MCF 10A (cell line): Measurements from ENCODE around the gene SMS. TPM values are rescaled to one million over a fixed set of nuclear protein-coding genes. Genes with fewer than 3 reads are reported as not detected.
A peak's percentile ranks its signal among the peaks of the same experiment; 100 is the strongest.

Source experiments
- BruUV-seq: library from RNA; stranded (reverse); fragments of 400-500 nt; replicated peaks from 2 replicates; lab custom pipeline; 2021; lab: Mats Ljungman, UMichigan
- CTCF ChIA-PET: fragments of 300-600 bp; sonication (Branson Sonifier 250); formaldehyde crosslinking; extraction: SDS; loops from one replicate; lab custom pipeline; 2021; ENCODE audit warnings: antibody characterized with exemption, inconsistent platforms; lab: Yijun Ruan, JAX
- POLR2A ChIA-PET: fragments of 300-600, 350-650 bp; sonication (Branson Sonifier 250); formaldehyde crosslinking; extraction: SDS; loops from one replicate; lab custom pipeline; 2020; ENCODE audit warnings: antibody characterized with exemption, inconsistent platforms; lab: Yijun Ruan, JAX
- DNase-seq: peaks from one replicate; pipeline ENCODE4 v3.0.0-alpha.2; 2018; ENCODE audit not compliant: unreplicated experiment
- H3K27ac Mint-ChIP-seq: one replicate; pipeline ENCODE4 v1.8.0; 2022; ENCODE audit warnings: mild to moderate bottlenecking, low read depth, mixed read lengths; ENCODE audit not compliant: unreplicated experiment
- H3K27me3 Mint-ChIP-seq: one replicate; pipeline ENCODE4 v1.8.0; 2022; ENCODE audit warnings: mixed read lengths; ENCODE audit not compliant: insufficient read depth, unreplicated experiment
- H3K36me3 Mint-ChIP-seq: one replicate; pipeline ENCODE4 v1.8.0; 2022; ENCODE audit warnings: mild to moderate bottlenecking, moderate library complexity, mixed read lengths; ENCODE audit not compliant: insufficient read depth, unreplicated experiment
- H3K4me1 Mint-ChIP-seq: one replicate; pipeline ENCODE4 v1.8.0; 2022; ENCODE audit warnings: mixed read lengths; ENCODE audit not compliant: insufficient read depth, unreplicated experiment
- H3K4me3 Mint-ChIP-seq: one replicate; pipeline ENCODE4 v1.8.0; 2022; ENCODE audit warnings: mild to moderate bottlenecking, moderate library complexity, mixed read lengths; ENCODE audit not compliant: unreplicated experiment
- H3K9me3 Mint-ChIP-seq: one replicate; pipeline ENCODE4 v1.8.0; 2022; ENCODE audit warnings: mixed read lengths; ENCODE audit not compliant: unreplicated experiment
- CTCF ChIP-seq: fragments of 200-600 bp; IDR thresholded peaks from one replicate; pipeline ENCODE4 v1.8.0; 2022; ENCODE audit warnings: antibody characterized with exemption, mild to moderate bottlenecking; ENCODE audit not compliant: unreplicated experiment
- intact Hi-C: fragments of 100-400 bp; cut with micrococcal nuclease; formaldehyde crosslinking; loops from 2 replicates; pipeline ENCODE4 v1.14.1; 2022
- total RNA-seq: library from RNA; stranded (reverse); gene quantifications from 2 replicates; pipeline ENCODE4 v1.2.3, GENCODE V29; 2022

Gene SMS
- total RNA-seq, 1 experiment from 2014 or later = 160 TPM

DNA sequence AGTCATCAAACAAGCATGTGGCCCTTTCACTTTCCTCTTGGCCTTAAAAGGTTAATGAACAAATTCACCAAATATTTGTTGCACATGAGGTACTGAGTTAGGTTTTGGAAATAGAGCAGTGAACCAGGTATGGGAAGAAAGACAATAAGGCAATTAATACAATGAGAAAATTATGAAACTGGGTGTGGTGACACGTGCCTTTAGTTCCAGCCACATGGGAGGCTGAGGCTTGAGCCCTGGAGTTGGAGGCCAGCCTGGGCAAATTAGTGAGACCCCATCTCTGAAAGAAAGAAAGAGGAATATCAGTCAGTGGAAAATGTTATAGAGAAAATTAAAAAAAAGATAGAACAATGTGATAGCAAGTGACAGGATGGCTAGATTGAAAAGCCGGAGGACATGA is 99.7 kb downstream of the SMS start:
- CTCF ChIA-PET = no interaction called here
- no peak overlapping the region for H3K4me3 Mint-ChIP-seq
- POLR2A ChIA-PET = no interaction called here
- H3K9me3 Mint-ChIP-seq = no peaks in the 10 kb centered on the region
- DNase-seq = no peak
- H3K4me1 Mint-ChIP-seq = no peaks in the 10 kb centered on the region
- peaks cover 61% of the 10 kb centered on the region for H3K27me3 Mint-ChIP-seq
- peaks cover 7% of the 10 kb centered on the region for H3K36me3 Mint-ChIP-seq
- BruUV-seq = no TSS peak
- intact Hi-C loops = no loop called here
- H3K27ac Mint-ChIP-seq = no peak overlapping the region
- TF ChIP-seq CTCF = no peak

- Mint-ChIP-seq H3K9me3 (no peaks in the 10 kb centered on the region), H3K4me1 (no peaks in the 10 kb centered on the region), H3K4me3 (no peak overlapping the region), H3K36me3 (peaks cover 6% of the 10 kb centered on the region), H3K27ac (no peak overlapping the region), H3K27me3 (peaks cover 72% of the 10 kb centered on the region)
- no TSS peak for BruUV-seq
- intact Hi-C loops = no loop called here
- no peak for DNase-seq
- no peak for TF ChIP-seq CTCF
- ChIA-PET CTCF (interaction anchor here (0.7 kb wide), 1 partner anchor 56 kb away, joined by 3 read pairs; no protein-coding TSS in a partner anchor), POLR2A (no interaction called here)
Measured at GRCh38 chrX:22041907-22042530, 101.5 kb downstream of the SMS start.

DNA sequence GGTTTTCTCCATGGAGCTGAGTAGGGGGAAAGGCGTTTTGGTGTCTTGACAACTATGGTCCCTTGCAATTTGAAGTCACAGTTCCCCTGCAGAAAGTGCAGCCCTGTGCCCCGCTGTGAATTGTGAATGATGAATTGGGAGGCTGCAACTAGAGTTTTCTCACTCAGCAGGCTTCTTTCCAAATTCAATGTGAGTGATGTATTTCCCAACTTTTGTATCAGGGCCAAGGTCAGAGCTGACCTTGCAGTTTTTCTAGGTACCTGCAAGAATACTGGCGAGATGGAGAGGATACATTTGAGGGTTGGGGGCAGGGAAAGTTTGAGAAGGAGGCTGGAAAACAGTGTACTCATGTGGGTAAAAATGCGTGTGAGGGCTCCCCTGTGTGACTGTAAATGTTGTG is 103.4 kb downstream of the SMS start:
- no peak overlapping the region for H3K4me3 Mint-ChIP-seq
- peaks cover 72% of the 10 kb centered on the region for H3K27me3 Mint-ChIP-seq
- no TSS peak for BruUV-seq
- H3K27ac Mint-ChIP-seq = no peak overlapping the region
- ChIA-PET CTCF (interaction anchor here (0.6 to 1.1 kb wide), 2 partner anchors 26 to 87 kb away, joined by 3 read pairs; no protein-coding TSS in a partner anchor), POLR2A (no interaction called here)
- peaks cover 6% of the 10 kb centered on the region for H3K36me3 Mint-ChIP-seq
- no peak for TF ChIP-seq CTCF
- no peaks in the 10 kb centered on the region for H3K4me1 Mint-ChIP-seq
- peak; percentile 5 for DNase-seq
- intact Hi-C loops = no loop called here
- H3K9me3 Mint-ChIP-seq = no peaks in the 10 kb centered on the region

Other genes with a start within 250 kb of the SMS start
- gene SMPX, start 182.6 kb upstream of the SMS start, total RNA-seq = not detected in 2 replicates
- 21.1 and 21.8 TPM in 2 replicates for gene MBTPS2, start 101.1 kb upstream of the SMS start, total RNA-seq
- 2.9 and 3.4 TPM in 2 replicates for gene YY2, start 84.7 kb upstream of the SMS start, total RNA-seq
- 0.69 and 0.89 TPM in 2 replicates for gene PHEX, start 91.6 kb downstream of the SMS start, total RNA-seq